ENCODE results near the gene BAK1.
A peak's percentile ranks its signal among the peaks of the same experiment; 100 is the strongest.

Gene BAK1

DNA sequence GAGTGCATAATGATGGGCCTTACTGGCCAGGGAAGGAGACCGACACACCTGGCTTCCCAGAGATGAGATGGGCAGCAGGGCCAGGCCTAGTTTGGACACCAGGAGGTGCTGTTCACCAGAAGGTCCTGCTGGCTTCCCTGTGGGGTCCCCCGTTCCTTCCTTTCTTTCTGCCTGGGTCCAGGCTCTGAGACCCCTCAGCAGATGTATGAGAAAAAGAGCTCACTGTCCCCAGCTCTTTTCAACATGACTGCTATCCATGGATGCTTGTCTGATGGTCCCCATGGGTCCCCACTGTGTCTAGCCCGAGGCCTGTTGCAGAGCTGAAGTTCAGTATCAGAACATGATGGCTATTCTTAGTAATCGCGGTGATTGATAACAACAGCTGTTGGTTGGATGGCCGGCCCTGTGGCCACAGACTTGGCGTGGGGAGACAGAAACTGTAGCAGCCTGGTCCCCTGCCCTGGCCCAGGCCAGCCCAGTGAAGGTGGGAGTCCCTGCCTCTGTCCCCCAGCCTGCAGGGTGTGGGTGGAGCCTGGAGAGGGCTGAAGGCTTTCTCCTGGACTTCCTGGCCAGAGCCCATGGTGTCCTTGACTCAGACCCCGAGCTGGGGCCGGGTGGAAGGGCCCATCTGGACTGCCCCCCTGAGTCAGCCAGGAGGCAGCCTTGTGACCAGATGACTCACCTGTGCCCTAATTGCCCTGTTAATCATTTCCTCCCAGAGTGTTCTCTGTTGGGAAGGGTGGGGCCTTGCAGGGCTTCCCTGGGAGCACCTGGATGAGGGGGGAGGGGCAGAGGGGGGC is 9.9 kb upstream of the BAK1 start:
- no peak for TF ChIP-seq EZH2 (IDR thresholded peaks at IDR 0.05; ENCODE audit: borderline replicate concordance, low read length)
- TF ChIP-seq, protein P1, sequence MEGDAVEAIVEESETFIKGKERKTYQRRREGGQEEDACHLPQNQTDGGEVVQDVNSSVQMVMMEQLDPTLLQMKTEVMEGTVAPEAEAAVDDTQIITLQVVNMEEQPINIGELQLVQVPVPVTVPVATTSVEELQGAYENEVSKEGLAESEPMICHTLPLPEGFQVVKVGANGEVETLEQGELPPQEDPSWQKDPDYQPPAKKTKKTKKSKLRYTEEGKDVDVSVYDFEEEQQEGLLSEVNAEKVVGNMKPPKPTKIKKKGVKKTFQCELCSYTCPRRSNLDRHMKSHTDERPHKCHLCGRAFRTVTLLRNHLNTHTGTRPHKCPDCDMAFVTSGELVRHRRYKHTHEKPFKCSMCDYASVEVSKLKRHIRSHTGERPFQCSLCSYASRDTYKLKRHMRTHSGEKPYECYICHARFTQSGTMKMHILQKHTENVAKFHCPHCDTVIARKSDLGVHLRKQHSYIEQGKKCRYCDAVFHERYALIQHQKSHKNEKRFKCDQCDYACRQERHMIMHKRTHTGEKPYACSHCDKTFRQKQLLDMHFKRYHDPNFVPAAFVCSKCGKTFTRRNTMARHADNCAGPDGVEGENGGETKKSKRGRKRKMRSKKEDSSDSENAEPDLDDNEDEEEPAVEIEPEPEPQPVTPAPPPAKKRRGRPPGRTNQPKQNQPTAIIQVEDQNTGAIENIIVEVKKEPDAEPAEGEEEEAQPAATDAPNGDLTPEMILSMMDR (IDR thresholded peaks at IDR 0.05; ENCODE audit: low read length) = peak; percentile 92
- Histone ChIP-seq H3K4me2 (ENCODE audit: low read length) (no peak overlapping the region), H3K9me2 (ENCODE audit: low read depth, low read length) (no peaks in the 10 kb centered on the region), H3F3A (ENCODE audit: insufficient read depth, low read length) (no peaks in the 10 kb centered on the region), H3K4me1 (ENCODE audit: insufficient read depth, low read length, severe bottlenecking) (peaks cover 28% of the 10 kb centered on the region), H2AFZ (ENCODE audit: low read length) (no peak overlapping the region), H3K9me3 (ENCODE audit: low read length) (no peaks in the 10 kb centered on the region), H3K9ac (ENCODE audit: low read length) (no peak overlapping the region), H3K79me2 (ENCODE audit: insufficient read depth, low read length) (no peaks in the 10 kb centered on the region), H3K27me3 (ENCODE audit: insufficient read depth, low read length) (no peaks in the 10 kb centered on the region), H3K36me3 (ENCODE audit: insufficient read depth, low read length) (no peaks in the 10 kb centered on the region), H3K4me3 (ENCODE audit: low read depth, low read length, poor library complexity, severe bottlenecking) (no peak overlapping the region), H4K20me1 (ENCODE audit: insufficient read depth, low read length) (no peaks in the 10 kb centered on the region), H3K27ac (ENCODE audit: low read depth, low read length, poor library complexity, severe bottlenecking) (no peak overlapping the region)

DNA sequence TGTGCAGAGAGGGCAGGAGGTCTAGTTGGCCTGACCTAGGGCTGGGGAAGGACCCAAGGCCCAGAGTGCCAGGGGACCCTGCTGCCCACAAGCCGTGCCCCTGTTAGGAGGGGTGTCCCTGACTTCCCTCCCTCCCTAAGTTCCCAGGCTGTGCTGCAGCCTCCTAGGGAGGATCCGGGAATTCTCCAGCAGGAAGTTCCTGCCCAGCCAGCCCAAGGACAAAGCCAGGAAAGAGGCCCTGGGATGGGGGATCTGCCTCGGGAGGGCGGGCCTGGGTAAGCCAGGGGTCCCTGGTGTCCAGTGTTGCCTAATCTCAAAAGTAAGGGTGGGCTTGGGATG is 9.3 kb upstream of the BAK1 start:
- no peaks in the 10 kb centered on the region for H3K9me3 ChIP-seq (ENCODE audit: low read length)
- H3K4me2 ChIP-seq (ENCODE audit: low read length) = no peak overlapping the region
- H3K9ac ChIP-seq (ENCODE audit: low read length) = no peak overlapping the region
- H3K36me3 ChIP-seq (ENCODE audit: insufficient read depth, low read length) = no peaks in the 10 kb centered on the region
- H3K9me2 ChIP-seq (ENCODE audit: low read depth, low read length) = no peaks in the 10 kb centered on the region
- H3K79me2 ChIP-seq (ENCODE audit: insufficient read depth, low read length) = no peaks in the 10 kb centered on the region
- H3K4me3 ChIP-seq (ENCODE audit: low read depth, low read length, poor library complexity, severe bottlenecking) = no peak overlapping the region
- no peaks in the 10 kb centered on the region for H3F3A ChIP-seq (ENCODE audit: insufficient read depth, low read length)
- H2AFZ ChIP-seq (ENCODE audit: low read length) = no peak overlapping the region
- H3K27me3 ChIP-seq (ENCODE audit: insufficient read depth, low read length) = no peaks in the 10 kb centered on the region
- TF ChIP-seq, protein P1 (IDR thresholded peaks at IDR 0.05; ENCODE audit: low read length) = no peak
- no peak for TF ChIP-seq EZH2 (IDR thresholded peaks at IDR 0.05; ENCODE audit: borderline replicate concordance, low read length)
- peaks cover 33% of the 10 kb centered on the region for H3K4me1 ChIP-seq (ENCODE audit: insufficient read depth, low read length, severe bottlenecking)
- H4K20me1 ChIP-seq (ENCODE audit: insufficient read depth, low read length) = no peaks in the 10 kb centered on the region
- H3K27ac ChIP-seq (ENCODE audit: low read depth, low read length, poor library complexity, severe bottlenecking) = no peak overlapping the region

DNA sequence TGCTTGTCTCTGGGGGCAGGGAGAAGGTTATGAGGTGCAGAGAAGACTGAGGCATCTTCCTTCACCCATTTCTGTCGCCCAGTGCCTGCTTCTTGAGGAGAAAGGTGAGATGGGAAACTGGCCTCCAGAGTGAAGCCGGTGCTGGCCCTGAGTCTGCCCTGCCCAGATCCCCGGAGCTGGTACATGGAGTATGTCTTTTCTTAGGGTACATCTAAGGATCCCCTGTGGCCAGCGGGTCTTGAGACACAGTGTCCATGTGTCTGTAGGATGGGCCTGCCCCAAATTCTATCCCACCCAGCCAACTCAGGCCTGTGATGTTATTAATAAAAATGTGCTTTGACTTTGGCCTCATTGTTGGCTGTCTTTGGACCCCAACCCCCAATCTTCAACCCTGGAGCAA is 8.8 kb upstream of the BAK1 start:
- no peaks in the 10 kb centered on the region for H3F3A ChIP-seq (ENCODE audit: insufficient read depth, low read length)
- TF ChIP-seq, protein P1 (IDR thresholded peaks at IDR 0.05; ENCODE audit: low read length) = no peak
- TF ChIP-seq EZH2 (IDR thresholded peaks at IDR 0.05; ENCODE audit: borderline replicate concordance, low read length) = no peak
- H3K27me3 ChIP-seq (ENCODE audit: insufficient read depth, low read length) = no peaks in the 10 kb centered on the region
- no peak overlapping the region for H3K9ac ChIP-seq (ENCODE audit: low read length)
- no peak overlapping the region for H2AFZ ChIP-seq (ENCODE audit: low read length)
- H3K4me3 ChIP-seq (ENCODE audit: low read depth, low read length, poor library complexity, severe bottlenecking) = no peak overlapping the region
- no peak overlapping the region for H3K4me2 ChIP-seq (ENCODE audit: low read length)
- H3K79me2 ChIP-seq (ENCODE audit: insufficient read depth, low read length) = no peaks in the 10 kb centered on the region
- H3K27ac ChIP-seq (ENCODE audit: low read depth, low read length, poor library complexity, severe bottlenecking) = no peak overlapping the region
- H3K4me1 ChIP-seq (ENCODE audit: insufficient read depth, low read length, severe bottlenecking) = peaks cover 38% of the 10 kb centered on the region
- H3K36me3 ChIP-seq (ENCODE audit: insufficient read depth, low read length) = no peaks in the 10 kb centered on the region
- no peaks in the 10 kb centered on the region for H3K9me3 ChIP-seq (ENCODE audit: low read length)
- H4K20me1 ChIP-seq (ENCODE audit: insufficient read depth, low read length) = no peaks in the 10 kb centered on the region
- no peaks in the 10 kb centered on the region for H3K9me2 ChIP-seq (ENCODE audit: low read depth, low read length)

Data from OCI-LY1 (cell line).